Measurements from ENCODE around the gene CTDSPL.

DNA sequence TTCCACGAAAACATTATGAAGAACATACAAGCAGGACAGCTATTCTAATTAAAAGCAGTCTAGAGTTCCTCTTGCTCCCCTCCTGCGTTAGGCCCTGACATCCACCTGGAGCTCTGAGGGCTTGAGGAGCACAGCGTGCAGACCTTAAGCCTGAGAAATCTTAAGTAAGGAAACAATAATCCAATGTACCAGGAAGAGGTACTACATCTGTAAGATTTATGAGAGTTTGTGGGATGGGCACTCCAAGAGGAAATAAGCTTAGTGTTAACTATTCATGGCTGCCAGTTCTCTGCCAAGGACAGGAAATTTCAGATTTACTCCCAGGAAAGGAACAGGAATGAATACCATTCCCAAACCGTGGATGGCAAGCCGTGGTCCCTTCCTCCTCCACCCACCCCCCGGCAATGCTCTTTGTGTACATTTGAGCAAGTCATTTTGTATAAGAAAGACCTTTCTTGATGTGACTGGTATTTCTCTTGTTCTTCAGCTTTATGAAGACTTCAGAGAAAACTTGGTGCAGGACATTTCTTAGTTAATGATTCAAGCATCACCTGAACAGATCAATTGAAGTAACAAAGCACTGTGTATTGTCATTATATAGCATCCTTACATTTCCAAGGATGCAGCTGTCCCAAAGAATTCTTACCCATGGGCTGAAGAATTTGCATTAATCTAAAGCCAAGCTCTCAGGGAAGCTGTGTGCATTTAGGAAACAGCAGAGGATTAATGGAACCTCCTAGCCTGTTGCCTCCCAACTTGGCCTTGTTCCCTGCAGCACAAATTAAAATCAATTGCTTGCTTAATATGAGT is 100.1 kb downstream of the CTDSPL start:
- TF ChIP-seq CTCF (IDR thresholded peaks at IDR 0.05) (no peak), POLR2AphosphoS5 (IDR thresholded peaks at IDR 0.05) (no peak)
